Activated T-helper 2 cell treated with anti-CD3 and anti-CD28 coated beads, Interferon-gamma antibody, Interleukin-2, Interleukin-4, amounts not matched to agents 10 μg/mL and 5 μg/mL and 100 μg/mL, durations not matched to agents 14 hours and 24 hours and 36 hours (primary cell): Measurements from ENCODE around the gene ARHGEF19. TPM values are rescaled to one million over a fixed set of nuclear protein-coding genes. Genes with fewer than 3 reads are reported as not detected.
"Not testable (repeated sequence)": the region's sequence is repeated elsewhere in the genome, so short reads cannot be mapped to it uniquely, and the experiment has no call there.

Experiments
- DNase-seq: peaks from one replicate; pipeline ENCODE4 v3.0.0; 2021; ENCODE audit warnings: low spot score
- H3K27ac Mint-ChIP-seq: one replicate; pipeline ENCODE4 v1.8.0; 2021; ENCODE audit warnings: mixed read lengths
- H3K27me3 Mint-ChIP-seq: one replicate; pipeline ENCODE4 v1.8.0; 2021; ENCODE audit warnings: low read depth, mixed read lengths
- H3K36me3 Mint-ChIP-seq: one replicate; pipeline ENCODE4 v1.8.0; 2021; ENCODE audit warnings: low read depth, mixed read lengths
- H3K4me1 Mint-ChIP-seq: one replicate; pipeline ENCODE4 v1.8.0; 2021; ENCODE audit warnings: low read depth, mixed read lengths
- H3K4me3 Mint-ChIP-seq: one replicate; pipeline ENCODE4 v1.8.0; 2021; ENCODE audit warnings: low read depth, mild to moderate bottlenecking, moderate library complexity, mixed read lengths
- H3K9me3 Mint-ChIP-seq: one replicate; pipeline ENCODE4 v1.8.0; 2021; ENCODE audit warnings: mixed read lengths
- intact Hi-C: fragments of 100-400 bp; cut with micrococcal nuclease; formaldehyde crosslinking; loops from one replicate; pipeline ENCODE4 v1.15.1; 2023
- total RNA-seq: library from RNA; stranded (reverse); gene quantifications from 2 replicates; pipeline ENCODE4 v1.2.3, GENCODE V29; 2022

Gene ARHGEF19
- total RNA-seq, 1 donor from 2014 or later = 7.5 TPM

- H3K27me3 Mint-ChIP-seq = no peaks in the 10 kb centered on the region
- no peak for DNase-seq
- H3K27ac Mint-ChIP-seq = no peak overlapping the region
- intact Hi-C loops = no loop called here
- H3K4me3 Mint-ChIP-seq = no peak overlapping the region
- H3K9me3 Mint-ChIP-seq = no peaks in the 10 kb centered on the region
- H3K4me1 Mint-ChIP-seq = peaks cover 5% of the 10 kb centered on the region
- H3K36me3 Mint-ChIP-seq = no peaks in the 10 kb centered on the region
Observed at GRCh38 chr1:16204216-16204615, 8.2 kb downstream of the ARHGEF19 start.

- peaks cover 10% of the 10 kb centered on the region for H3K4me1 Mint-ChIP-seq
- DNase-seq = no peak
- H3K4me3 Mint-ChIP-seq = no peak overlapping the region
- H3K36me3 Mint-ChIP-seq = no peaks in the 10 kb centered on the region
- intact Hi-C loops = no loop called here
- H3K9me3 Mint-ChIP-seq = no peaks in the 10 kb centered on the region
- no peaks in the 10 kb centered on the region for H3K27me3 Mint-ChIP-seq
- no peak overlapping the region for H3K27ac Mint-ChIP-seq
Observed at GRCh38 chr1:16203550-16203949, 8.9 kb downstream of the ARHGEF19 start.

- no peak overlapping the region for H3K4me3 Mint-ChIP-seq
- intact Hi-C loops = no loop called here
- no peaks in the 10 kb centered on the region for H3K36me3 Mint-ChIP-seq
- H3K27me3 Mint-ChIP-seq = no peaks in the 10 kb centered on the region
- no peak overlapping the region for H3K27ac Mint-ChIP-seq
- no peak for DNase-seq
- H3K9me3 Mint-ChIP-seq = no peaks in the 10 kb centered on the region
- peaks cover 11% of the 10 kb centered on the region for H3K4me1 Mint-ChIP-seq
Observed at GRCh38 chr1:16202281-16203210, 9.9 kb downstream of the ARHGEF19 start.

DNA sequence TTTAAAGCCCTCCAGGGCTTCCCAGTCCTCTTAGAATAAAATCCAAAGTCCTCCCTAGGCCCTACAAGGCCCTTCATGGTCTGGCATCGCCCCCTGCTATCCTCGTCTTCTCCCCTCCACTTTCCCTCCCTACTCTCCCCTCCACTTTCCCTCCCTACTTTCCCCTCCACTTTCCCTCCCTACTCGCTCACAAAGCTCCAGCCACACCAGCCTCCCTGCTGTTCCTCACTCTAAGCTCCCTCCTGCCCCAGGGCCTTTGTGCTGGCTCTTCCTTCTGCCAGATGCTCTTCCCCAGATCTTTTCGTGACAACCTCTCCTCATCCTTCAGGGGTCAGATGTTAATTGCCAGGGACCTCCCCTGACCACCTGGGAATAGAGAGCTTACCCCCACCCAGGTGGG lies 12.8 kb downstream of the ARHGEF19 start:
- H3K36me3 Mint-ChIP-seq = no peaks in the 10 kb centered on the region
- intact Hi-C loops = no loop called here
- no peak overlapping the region for H3K27ac Mint-ChIP-seq
- H3K27me3 Mint-ChIP-seq = no peaks in the 10 kb centered on the region
- DNase-seq = no peak
- H3K4me1 Mint-ChIP-seq = peaks cover 8% of the 10 kb centered on the region
- no peaks in the 10 kb centered on the region for H3K9me3 Mint-ChIP-seq
- no peak overlapping the region for H3K4me3 Mint-ChIP-seq

- peaks cover 8% of the 10 kb centered on the region for H3K4me1 Mint-ChIP-seq
- no peaks in the 10 kb centered on the region for H3K9me3 Mint-ChIP-seq
- no peaks in the 10 kb centered on the region for H3K36me3 Mint-ChIP-seq
- no peak overlapping the region for H3K27ac Mint-ChIP-seq
- H3K27me3 Mint-ChIP-seq = peaks cover 3% of the 10 kb centered on the region
- intact Hi-C loops = no loop called here
- no peak overlapping the region for H3K4me3 Mint-ChIP-seq
- DNase-seq = no peak
Observed at GRCh38 chr1:16199157-16199501, 13.3 kb downstream of the ARHGEF19 start.

DNA sequence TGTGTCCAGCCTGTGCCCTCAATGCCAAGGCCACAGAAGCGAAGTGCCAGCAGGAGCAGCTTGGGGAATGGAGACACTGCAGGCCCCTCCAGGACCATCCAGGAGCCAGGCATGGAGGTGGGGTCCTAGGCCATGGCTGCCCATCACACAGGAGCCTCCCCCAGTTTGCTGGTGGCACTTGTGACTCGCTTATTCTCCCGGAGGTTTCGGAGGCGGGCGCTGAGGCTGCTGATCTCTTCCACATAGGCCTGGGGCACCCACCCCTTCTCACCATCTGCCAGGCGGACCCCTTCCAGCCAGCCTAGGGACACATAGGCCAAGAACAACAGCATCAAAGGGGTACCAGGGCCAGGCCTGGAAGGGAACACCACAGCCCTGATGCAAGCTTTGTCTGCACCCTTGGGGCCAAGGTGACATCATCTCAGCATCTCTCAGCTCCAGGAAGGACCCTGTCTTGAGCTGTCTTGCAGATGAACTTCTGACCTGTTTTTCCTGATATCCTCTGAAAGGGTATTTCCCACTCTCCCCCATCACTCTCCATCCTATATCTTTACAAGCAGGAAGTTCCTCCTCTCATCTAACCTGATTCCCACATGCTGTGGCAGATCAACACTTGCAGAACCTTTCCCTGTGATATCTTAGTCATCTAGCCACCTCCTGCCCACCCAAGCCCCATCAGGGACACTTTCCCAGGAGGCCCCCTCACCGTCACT lies 13.9 kb downstream of the ARHGEF19 start:
- H3K27ac Mint-ChIP-seq = no peak overlapping the region
- intact Hi-C loops = no loop called here
- H3K36me3 Mint-ChIP-seq = no peaks in the 10 kb centered on the region
- no peaks in the 10 kb centered on the region for H3K9me3 Mint-ChIP-seq
- DNase-seq = no peak
- H3K27me3 Mint-ChIP-seq = peaks cover 3% of the 10 kb centered on the region
- no peak overlapping the region for H3K4me3 Mint-ChIP-seq
- peaks cover 8% of the 10 kb centered on the region for H3K4me1 Mint-ChIP-seq

GRCh38 chr1:16196874-16197273 lies 15.6 kb downstream of the ARHGEF19 start:
- H3K4me3 Mint-ChIP-seq = no peak overlapping the region
- peaks cover 3% of the 10 kb centered on the region for H3K27me3 Mint-ChIP-seq
- intact Hi-C loops = no loop called here
- peaks cover 8% of the 10 kb centered on the region for H3K4me1 Mint-ChIP-seq
- no peaks in the 10 kb centered on the region for H3K9me3 Mint-ChIP-seq
- no peaks in the 10 kb centered on the region for H3K36me3 Mint-ChIP-seq
- no peak for DNase-seq
- no peak overlapping the region for H3K27ac Mint-ChIP-seq

DNA sequence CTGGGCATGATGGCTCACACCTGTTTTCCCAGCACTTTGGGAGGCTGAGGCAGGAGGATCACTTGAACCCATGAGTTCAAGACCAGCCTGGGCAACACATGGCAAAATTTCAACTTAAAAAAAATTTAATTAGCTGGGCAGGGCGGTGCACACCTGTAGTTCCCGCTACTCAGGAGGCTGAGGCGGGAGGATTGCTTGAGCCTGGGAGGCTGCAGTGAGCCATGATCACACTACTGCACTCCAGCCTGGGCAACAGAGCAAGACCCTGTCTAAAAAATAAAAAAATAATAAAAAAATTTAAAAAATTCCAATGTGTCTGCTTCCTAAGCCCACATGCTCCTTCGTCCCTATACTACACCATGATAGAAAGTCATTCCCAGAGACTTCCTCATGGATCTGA lies 16.3 kb downstream of the ARHGEF19 start:
- H3K36me3 Mint-ChIP-seq, H3K4me3 Mint-ChIP-seq, DNase-seq, H3K27me3 Mint-ChIP-seq, H3K27ac Mint-ChIP-seq, intact Hi-C loops, H3K9me3 Mint-ChIP-seq, H3K4me1 Mint-ChIP-seq: not testable (repeated sequence)

GRCh38 chr1:16195518-16195905 lies 16.9 kb downstream of the ARHGEF19 start:
- H3K4me3 Mint-ChIP-seq = no peak overlapping the region
- no peak for DNase-seq
- H3K27me3 Mint-ChIP-seq = peaks cover 9% of the 10 kb centered on the region
- H3K4me1 Mint-ChIP-seq = peaks cover 8% of the 10 kb centered on the region
- H3K9me3 Mint-ChIP-seq = no peaks in the 10 kb centered on the region
- no peak overlapping the region for H3K27ac Mint-ChIP-seq
- intact Hi-C loops = no loop called here
- H3K36me3 Mint-ChIP-seq = no peaks in the 10 kb centered on the region

GRCh38 chr1:16191916-16192546 lies 20.4 kb downstream of the ARHGEF19 start:
- Mint-ChIP-seq H3K9me3 (no peaks in the 10 kb centered on the region), H3K36me3 (no peaks in the 10 kb centered on the region), H3K27me3 (peaks cover 18% of the 10 kb centered on the region), H3K27ac (no peak overlapping the region), H3K4me1 (peaks cover 4% of the 10 kb centered on the region), H3K4me3 (no peak overlapping the region)
- intact Hi-C loops = no loop called here
- DNase-seq = no peak

DNA sequence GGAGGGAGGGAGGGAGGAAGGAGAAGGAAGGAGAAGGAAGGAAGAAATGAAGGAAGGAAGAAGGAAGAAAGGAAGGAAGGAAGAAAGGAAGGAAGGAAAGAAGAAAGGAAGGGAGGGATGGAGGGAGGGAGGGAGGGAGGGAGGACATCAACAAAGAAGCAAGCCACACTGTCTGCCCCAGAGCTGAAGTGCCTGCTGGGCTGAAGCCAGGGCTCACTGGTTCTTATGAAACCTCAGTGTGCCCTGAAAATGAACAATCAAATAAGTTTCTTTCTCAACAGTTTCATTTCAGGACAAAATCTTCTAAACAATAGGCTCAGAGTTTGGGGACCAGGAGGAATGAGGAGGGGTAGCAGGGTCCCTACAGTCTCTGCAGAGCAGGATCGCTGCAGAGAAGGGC lies 21.1 kb downstream of the ARHGEF19 start:
- Mint-ChIP-seq H3K9me3 (no peaks in the 10 kb centered on the region), H3K4me3 (no peak overlapping the region), H3K36me3 (no peaks in the 10 kb centered on the region), H3K4me1 (peaks cover 4% of the 10 kb centered on the region), H3K27ac (no peak overlapping the region), H3K27me3 (peaks cover 18% of the 10 kb centered on the region)
- intact Hi-C loops = no loop called here
- DNase-seq = no peak

- no peaks in the 10 kb centered on the region for H3K9me3 Mint-ChIP-seq
- peaks cover 4% of the 10 kb centered on the region for H3K4me1 Mint-ChIP-seq
Observed at GRCh38 chr1:16189921-16190621, 22.4 kb downstream of the ARHGEF19 start.

More at GRCh38 chr1:16189921-16190621, 22.4 kb downstream of the ARHGEF19 start:
- H3K4me3 Mint-ChIP-seq = no peak overlapping the region
- intact Hi-C loops = loop anchor here (5.0 kb wide), 1 partner anchor 52 kb away; no protein-coding TSS in a partner anchor
- peaks cover 18% of the 10 kb centered on the region for H3K27me3 Mint-ChIP-seq
- no peaks in the 10 kb centered on the region for H3K36me3 Mint-ChIP-seq
- H3K27ac Mint-ChIP-seq = no peak overlapping the region
- DNase-seq = no peak
